HepG2 (cell line): ENCODE data around the gene TCFL5. TPM values are rescaled to one million over a fixed set of nuclear protein-coding genes. Genes with fewer than 3 reads are reported as not detected.
A peak's percentile ranks its signal among the peaks of the same experiment; 100 is the strongest.

ENCODE experiments used
- AHR ChIP-seq: IDR thresholded peaks from 2 replicates; pipeline ENCODE4 v1.6.1; 2018; ENCODE audit warnings: missing genetic modification reagents, missing compliant biosample characterization
- ARHGAP35 ChIP-seq: sonication (generic); formaldehyde crosslinking; IDR thresholded peaks from 2 replicates; pipeline ENCODE4 v1.9.0; 2022; ENCODE audit warnings: mild to moderate bottlenecking, inconsistent platforms, moderate library complexity, missing genetic modification reagents, borderline replicate concordance
- ATF1 ChIP-seq: IDR thresholded peaks from 2 replicates; pipeline ENCODE4 v1.6.1; 2016; ENCODE audit warnings: mild to moderate bottlenecking, control low read depth
- EP300 ChIP-seq, 3 experiments: sonication (generic) in 1 of 3; formaldehyde crosslinking in 1 of 3; IDR thresholded peaks; 2 replicates each; pipeline versions ENCODE4 v1.5.1 to v1.6.1; 2011 to 2020; ENCODE audit warnings: low read depth in 2 of 3, low read length in 2 of 3, borderline replicate concordance in 1 of 3, improper control_type of control experiment in 1 of 3, mild to moderate bottlenecking in 1 of 3, missing genetic modification reagents in 1 of 3, moderate library complexity in 1 of 3
- GABPA ChIP-seq, 2 experiments: IDR thresholded peaks; 2 replicates each; pipeline ENCODE4 v1.6.1; 2011 to 2016; ENCODE audit warnings: low read depth in 2 of 2, low read length in 1 of 2, missing biosample characterization in 1 of 2, missing genetic modification characterization in 1 of 2
- HBP1 ChIP-seq: IDR thresholded peaks from 2 replicates; pipeline ENCODE4 v1.6.1; 2016; ENCODE audit warnings: low read depth, control low read depth
- IRX3 ChIP-seq: sonication (generic); formaldehyde crosslinking; IDR thresholded peaks from 2 replicates; pipeline ENCODE4 v1.8.1; 2023; ENCODE audit warnings: mild to moderate bottlenecking, low read depth, missing genetic modification reagents, borderline replicate concordance
- KLF16 ChIP-seq, 2 experiments: sonication (generic) in 1 of 2; formaldehyde crosslinking in 1 of 2; IDR thresholded peaks; 2 replicates each; pipeline versions ENCODE4 v1.6.1 to v1.8.0; 2016 to 2023; ENCODE audit warnings: missing genetic modification reagents in 2 of 2, missing compliant biosample characterization in 1 of 2
- ONECUT2 ChIP-seq: sonication (generic); formaldehyde crosslinking; IDR thresholded peaks from 2 replicates; pipeline ENCODE4 v1.4.0; 2020; ENCODE audit warnings: missing genetic modification reagents
- PAWR ChIP-seq: sonication (generic); formaldehyde crosslinking; IDR thresholded peaks from 2 replicates; pipeline ENCODE4 v1.4.0; 2020; ENCODE audit warnings: missing genetic modification reagents, mild to moderate bottlenecking, borderline replicate concordance
- SMC3 ChIP-seq: IDR thresholded peaks from 2 replicates; pipeline ENCODE4 v1.6.1; 2011; ENCODE audit warnings: low read length, improper control_type of control experiment
- SNAI1 ChIP-seq: sonication (generic); formaldehyde crosslinking; IDR thresholded peaks from 2 replicates; pipeline ENCODE4 v1.5.0; 2020; ENCODE audit warnings: mild to moderate bottlenecking, missing genetic modification reagents, borderline replicate concordance
- SP140L ChIP-seq: sonication (generic); formaldehyde crosslinking; IDR thresholded peaks from 2 replicates; pipeline ENCODE4 v1.4.0; 2020; ENCODE audit warnings: missing genetic modification reagents, borderline replicate concordance
- TFE3 ChIP-seq: IDR thresholded peaks from 2 replicates; pipeline ENCODE4 v1.6.1; 2016
- TOE1 ChIP-seq: sonication (generic); formaldehyde crosslinking; IDR thresholded peaks from 2 replicates; pipeline ENCODE4 v1.4.0; 2020; ENCODE audit warnings: mild to moderate bottlenecking, missing genetic modification reagents
- YY1 ChIP-seq: IDR thresholded peaks from 2 replicates; pipeline ENCODE4 v1.6.1; 2011; ENCODE audit warnings: low read length, low read depth, moderate library complexity, mild to moderate bottlenecking; ENCODE audit not compliant: insufficient read depth, insufficient replicate concordance
- ZBTB4 ChIP-seq: sonication (generic); formaldehyde crosslinking; IDR thresholded peaks from 2 replicates; pipeline ENCODE4 v1.4.0; 2020; ENCODE audit warnings: missing genetic modification reagents, mild to moderate bottlenecking, borderline replicate concordance
- ZHX1 ChIP-seq: sonication (generic); formaldehyde crosslinking; IDR thresholded peaks from 2 replicates; pipeline ENCODE4 v1.8.1; 2022; ENCODE audit warnings: low read depth, mild to moderate bottlenecking, missing genetic modification reagents
- ZNF138 ChIP-seq: sonication (generic); formaldehyde crosslinking; IDR thresholded peaks from 2 replicates; pipeline ENCODE4 v1.5.0; 2020; ENCODE audit warnings: mild to moderate bottlenecking, low read depth, missing genetic modification reagents
- ZNF547 ChIP-seq: sonication (generic); formaldehyde crosslinking; IDR thresholded peaks from 2 replicates; pipeline ENCODE4 v1.5.1; 2020; ENCODE audit warnings: mild to moderate bottlenecking, missing genetic modification reagents
- ZNF839 ChIP-seq: sonication (generic); formaldehyde crosslinking; IDR thresholded peaks from 2 replicates; pipeline ENCODE4 v1.4.0; 2020; ENCODE audit warnings: missing genetic modification reagents, mild to moderate bottlenecking, borderline replicate concordance
- polyA plus RNA-seq, 8 experiments: library from polyadenylated mRNA; depleted of rRNA in 3 of 8; stranded (reverse) in 7 of 8; unstranded in 1 of 8; fragments of >200 nt; fragmentation: Illumina TruSeq in 4 of 8; extraction: Trizol in 4 of 8; gene quantifications; 2 replicates each; pipeline versions ENCODE4 v1.2.1 to v1.2.3, GENCODE V29; 2011 to 2016; ENCODE audit warnings: low read depth in 4 of 8, missing spikeins in 1 of 8, mixed read lengths in 1 of 8; ENCODE audit not compliant: insufficient read depth in 1 of 8
- total RNA-seq, 5 experiments: library from RNA; depleted of rRNA; stranded (reverse); fragments of >200 nt; fragmentation: Illumina TruSeq; extraction: Trizol; gene quantifications; 2 replicates each; pipeline ENCODE4 v1.2.3, GENCODE V29; 2016; ENCODE audit warnings: low read depth in 1 of 5

TCFL5 gene
- total and polyA plus RNA-seq, 2 of the 13 experiments (the other 11 are each of a cell fraction or from before 2014, with no cell fraction given) = 14.8 to 20.0 TPM

GRCh38 chr20:62793757-62794006, 67.9 kb downstream of the TCFL5 start (continued):
- no peak for TF ChIP-seq ZHX1 (CRISPR knock-in tag)
- 0 out of 2 replicates have a peak, but pooled peaks have one; percentile 19 for TF ChIP-seq ONECUT2 (CRISPR knock-in tag)
- no peak for TF ChIP-seq EP300 (IDR thresholded peaks at IDR 0.05; ENCODE audit: low read depth in 2 of 2, low read length in 2 of 2)
- TF ChIP-seq EP300 (CRISPR knock-in tag; IDR thresholded peaks at IDR 0.05; ENCODE audit: borderline replicate concordance) = no peak; the same call in 1 of the 2 replicates
- 0 out of 2 replicates have a peak, but pooled peaks have one; percentile 82 for TF ChIP-seq AHR (CRISPR knock-in tag)
- 0 out of 2 replicates have a peak, but pooled peaks have one; percentile 79 for TF ChIP-seq ZNF138 (CRISPR knock-in tag)
- TF ChIP-seq ZBTB4 (CRISPR knock-in tag) = peak; percentile 74; the same call in 1 of the 2 replicates
- no peak for TF ChIP-seq SMC3
- TF ChIP-seq SNAI1 (CRISPR knock-in tag) = no peak
- no peak for TF ChIP-seq YY1
- TF ChIP-seq HBP1 (CRISPR knock-in tag) = 0 out of 2 replicates have a peak, but pooled peaks have one; percentile 21
- no peak for TF ChIP-seq IRX3 (CRISPR knock-in tag)
- 0 out of 4 replicates have a peak, but pooled peaks have one; percentile 24 to 92 for TF ChIP-seq KLF16 (CRISPR knock-in tag; IDR thresholded peaks at IDR 0.05)
- no peak for TF ChIP-seq ZNF547 (CRISPR knock-in tag)
- TF ChIP-seq ATF1 (CRISPR knock-in tag) = no peak
- no peak for TF ChIP-seq TOE1 (CRISPR knock-in tag)
- no peak for TF ChIP-seq SP140L (CRISPR knock-in tag)
- TF ChIP-seq ZNF839 (CRISPR knock-in tag) = peak; percentile 90; the same call in 1 of the 2 replicates
- TF ChIP-seq GABPA (IDR thresholded peaks at IDR 0.05; ENCODE audit: low read depth, low read length) = no peak
- TF ChIP-seq GABPA (CRISPR knock-in tag; IDR thresholded peaks at IDR 0.05; ENCODE audit: low read depth) = no peak; the same call in 1 of the 2 replicates
- TF ChIP-seq TFE3 = no peak
- TF ChIP-seq ARHGAP35 = peak; percentile 78; the same call in 1 of the 2 replicates
- TF ChIP-seq PAWR (CRISPR knock-in tag) = no peak
